GM18526 (cell line): Measurements from ENCODE around the gene PPP1CA.

Experiments
- POLR2A ChIP-seq: IDR thresholded peaks from 3 replicates; pipeline ENCODE4 v1.6.1; 2011; ENCODE audit not compliant: insufficient read length; ENCODE audit errors: extremely low read depth

The PPP1CA gene

GRCh38 chr11:67400251-67400941 lies 1.3 kb downstream of the PPP1CA start:
- TF ChIP-seq POLR2A: no peak

- TF ChIP-seq POLR2A: peak; percentile 22
Measured at GRCh38 chr11:67398661-67399563, 2.7 kb downstream of the PPP1CA start.

- TF ChIP-seq POLR2A: no peak
Measured at GRCh38 chr11:67397986-67398660, 3.5 kb downstream of the PPP1CA start.

- TF ChIP-seq POLR2A: no peak
Measured at GRCh38 chr11:67397536-67397935, 4.1 kb downstream of the PPP1CA start.

GRCh38 chr11:67396587-67397389 lies 4.9 kb downstream of the PPP1CA start:
- TF ChIP-seq POLR2A: no peak

- no peak for TF ChIP-seq POLR2A
Measured at GRCh38 chr11:67396259-67396581, 5.4 kb downstream of the PPP1CA start.

- no peak for TF ChIP-seq POLR2A
Measured at GRCh38 chr11:67395555-67396258, 6.0 kb downstream of the PPP1CA start.

GRCh38 chr11:67393990-67394389 lies 7.7 kb downstream of the PPP1CA start:
- no peak for TF ChIP-seq POLR2A

GRCh38 chr11:67393437-67393836 lies 8.2 kb downstream of the PPP1CA start:
- TF ChIP-seq POLR2A: no peak

- TF ChIP-seq POLR2A: no peak
Measured at GRCh38 chr11:67392183-67392715, 9.4 kb downstream of the PPP1CA start.

- peak; percentile 79 for TF ChIP-seq POLR2A
Measured at GRCh38 chr11:67391304-67392182, 10.1 kb downstream of the PPP1CA start, which contains the start of gene RAD9A. Gene RAD9A, plus strand, starts transcription at chr11:67391986. Its CDS starts 59 bp downstream, at chr11:67392045.

- no peak for TF ChIP-seq POLR2A
Measured at GRCh38 chr11:67390947-67391303, 10.7 kb downstream of the PPP1CA start.

GRCh38 chr11:67389477-67389876 lies 12.2 kb downstream of the PPP1CA start:
- TF ChIP-seq POLR2A: no peak
